ENCODE results near the gene PTGFRN. TPM values are rescaled to one million over a fixed set of nuclear protein-coding genes. Genes with fewer than 3 reads are reported as not detected.

The PTGFRN gene
- total RNA-seq, 1 donor = 40.2 TPM

DNA sequence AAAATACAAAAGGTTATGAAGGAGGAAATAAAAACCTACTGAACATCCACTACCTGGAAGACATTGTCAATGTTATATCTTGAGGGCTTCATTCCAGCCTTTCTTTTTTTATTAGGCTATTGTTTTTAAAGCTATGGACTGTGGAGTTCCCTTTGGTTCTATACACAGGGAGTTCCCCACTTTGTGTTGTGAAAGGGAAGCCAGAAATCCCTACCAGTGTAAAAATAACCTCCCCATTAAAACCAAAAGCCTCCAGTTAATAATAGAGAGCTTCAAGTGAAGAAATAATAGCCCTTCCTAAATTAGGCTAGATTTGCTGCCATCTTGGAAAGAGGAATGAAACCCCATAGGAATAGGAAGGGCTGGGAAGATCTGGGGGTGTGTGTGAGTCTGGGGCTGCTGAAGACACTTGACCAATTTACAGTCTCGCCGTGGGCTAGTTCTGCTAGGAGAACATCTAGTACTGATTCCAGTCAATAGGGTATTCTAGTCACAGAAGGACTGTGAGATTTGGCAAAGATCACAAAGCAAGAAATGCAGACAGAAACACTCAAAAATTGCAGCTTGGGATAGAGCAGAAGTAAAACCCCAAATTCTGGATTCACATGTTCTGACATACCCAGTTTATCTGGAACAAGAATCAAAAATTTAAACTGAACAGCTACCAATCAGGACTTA is 32.4 kb upstream of the PTGFRN start:
- Histone ChIP-seq H3K4me1 (ENCODE audit: insufficient read depth, low read length) (peaks cover 11% of the 10 kb centered on the region), H2AFZ (ENCODE audit: low read length) (peak overlapping the region; percentile 79), H4K20me1 (ENCODE audit: insufficient read depth, low read length) (no peaks in the 10 kb centered on the region), H3K4me3 (ENCODE audit: insufficient read depth, low read length) (peak overlapping the region; percentile 64), H3K4me2 (ENCODE audit: insufficient read depth, low read length) (peak overlapping the region; percentile 89), H3K79me2 (ENCODE audit: insufficient read depth, low read length) (no peaks in the 10 kb centered on the region), H3K27me3 (ENCODE audit: insufficient read depth, low read length) (no peaks in the 10 kb centered on the region), H3K36me3 (ENCODE audit: insufficient read depth, low read length) (no peaks in the 10 kb centered on the region), H3K9me3 (ENCODE audit: low read depth, low read length) (no peaks in the 10 kb centered on the region), H3K27ac (ENCODE audit: low read depth, low read length) (peak overlapping the region; percentile 27)
- no peak for DNase-seq (ENCODE audit: insufficient read length, low spot score, missing footprints)
- TF ChIP-seq, protein P1, sequence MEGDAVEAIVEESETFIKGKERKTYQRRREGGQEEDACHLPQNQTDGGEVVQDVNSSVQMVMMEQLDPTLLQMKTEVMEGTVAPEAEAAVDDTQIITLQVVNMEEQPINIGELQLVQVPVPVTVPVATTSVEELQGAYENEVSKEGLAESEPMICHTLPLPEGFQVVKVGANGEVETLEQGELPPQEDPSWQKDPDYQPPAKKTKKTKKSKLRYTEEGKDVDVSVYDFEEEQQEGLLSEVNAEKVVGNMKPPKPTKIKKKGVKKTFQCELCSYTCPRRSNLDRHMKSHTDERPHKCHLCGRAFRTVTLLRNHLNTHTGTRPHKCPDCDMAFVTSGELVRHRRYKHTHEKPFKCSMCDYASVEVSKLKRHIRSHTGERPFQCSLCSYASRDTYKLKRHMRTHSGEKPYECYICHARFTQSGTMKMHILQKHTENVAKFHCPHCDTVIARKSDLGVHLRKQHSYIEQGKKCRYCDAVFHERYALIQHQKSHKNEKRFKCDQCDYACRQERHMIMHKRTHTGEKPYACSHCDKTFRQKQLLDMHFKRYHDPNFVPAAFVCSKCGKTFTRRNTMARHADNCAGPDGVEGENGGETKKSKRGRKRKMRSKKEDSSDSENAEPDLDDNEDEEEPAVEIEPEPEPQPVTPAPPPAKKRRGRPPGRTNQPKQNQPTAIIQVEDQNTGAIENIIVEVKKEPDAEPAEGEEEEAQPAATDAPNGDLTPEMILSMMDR (IDR thresholded peaks at IDR 0.05; ENCODE audit: extremely low read depth, low read depth, low read length) = no peak

DNA sequence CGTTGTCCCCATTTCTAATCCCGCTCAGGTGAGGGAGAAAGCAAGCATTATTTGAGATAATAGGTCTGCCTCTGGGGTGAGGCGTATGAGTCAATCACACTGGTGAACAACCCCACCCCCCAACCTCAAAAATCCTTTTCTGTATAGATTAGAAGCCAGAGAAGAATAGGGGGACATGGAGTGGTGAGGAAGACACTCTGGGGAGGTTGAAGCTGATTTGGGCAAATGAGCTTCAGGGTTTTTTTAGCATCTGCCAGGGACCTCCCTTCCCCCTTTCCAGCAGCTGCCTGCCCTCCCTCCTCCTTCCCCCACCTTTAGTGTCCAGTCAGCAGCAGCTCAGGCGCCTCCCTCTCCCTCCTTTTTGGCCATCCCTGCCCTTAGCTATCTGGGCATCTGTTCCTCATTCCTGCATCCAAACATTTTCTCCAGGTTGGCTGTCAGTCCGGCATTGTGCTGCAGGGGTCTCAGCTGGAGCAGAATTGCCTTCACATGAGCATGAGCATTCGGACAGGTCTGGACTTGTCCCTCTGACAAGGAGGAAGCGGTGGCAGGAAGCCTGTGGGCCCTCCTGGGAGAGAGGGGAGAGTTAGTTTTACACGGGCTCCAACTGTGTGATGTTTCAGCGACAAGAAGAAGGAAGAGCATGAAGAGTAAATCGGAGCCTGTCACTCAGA is 30.8 kb upstream of the PTGFRN start:
- TF ChIP-seq, protein P1 (IDR thresholded peaks at IDR 0.05; ENCODE audit: extremely low read depth, low read depth, low read length) = no peak
- Histone ChIP-seq H3K9me3 (ENCODE audit: low read depth, low read length) (no peaks in the 10 kb centered on the region), H3K4me2 (ENCODE audit: insufficient read depth, low read length) (peak overlapping the region; percentile 89), H3K27ac (ENCODE audit: low read depth, low read length) (peak overlapping the region; percentile 27), H3K4me3 (ENCODE audit: insufficient read depth, low read length) (peak overlapping the region; percentile 64), H3K36me3 (ENCODE audit: insufficient read depth, low read length) (no peaks in the 10 kb centered on the region), H3K4me1 (ENCODE audit: insufficient read depth, low read length) (peaks cover 11% of the 10 kb centered on the region), H2AFZ (ENCODE audit: low read length) (peak overlapping the region; percentile 79), H4K20me1 (ENCODE audit: insufficient read depth, low read length) (no peaks in the 10 kb centered on the region), H3K27me3 (ENCODE audit: insufficient read depth, low read length) (no peaks in the 10 kb centered on the region), H3K79me2 (ENCODE audit: insufficient read depth, low read length) (no peaks in the 10 kb centered on the region)
- DNase-seq (ENCODE audit: insufficient read length, low spot score, missing footprints) = no peak

DNA sequence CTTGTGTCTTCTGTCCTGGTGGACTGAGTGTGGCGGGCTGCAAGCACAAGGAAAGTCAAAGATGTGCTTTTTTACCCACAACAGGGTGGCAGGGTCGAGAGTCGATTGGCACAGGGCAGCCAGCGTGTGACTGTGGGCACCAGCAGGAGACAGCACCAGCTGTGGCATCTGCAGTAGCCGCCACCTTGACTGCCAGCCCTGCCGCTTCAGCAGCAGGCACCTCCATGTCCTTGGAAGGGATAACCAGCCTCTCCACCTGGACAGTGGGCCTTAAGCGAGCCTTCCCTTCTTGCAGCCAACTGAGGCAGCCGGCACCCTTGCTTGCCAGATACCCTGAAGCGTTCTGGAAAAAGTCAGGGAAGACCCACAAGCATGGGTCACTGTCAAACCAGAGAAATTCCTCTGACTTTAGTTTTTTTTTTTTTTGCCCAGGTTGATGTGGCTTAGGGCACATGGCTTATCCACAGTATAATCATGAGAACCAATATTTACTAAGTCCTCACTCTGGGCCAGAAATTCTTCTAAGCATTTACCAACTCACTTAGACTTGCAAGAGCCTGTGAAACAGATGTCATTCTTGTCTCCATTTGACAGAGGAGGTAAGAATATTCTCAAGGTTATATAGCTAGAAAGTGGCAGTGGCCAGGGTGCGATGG is 30.1 kb upstream of the PTGFRN start:
- Histone ChIP-seq H3K36me3 (ENCODE audit: insufficient read depth, low read length) (no peaks in the 10 kb centered on the region), H3K27me3 (ENCODE audit: insufficient read depth, low read length) (no peaks in the 10 kb centered on the region), H3K4me3 (ENCODE audit: insufficient read depth, low read length) (no peak overlapping the region), H3K4me1 (ENCODE audit: insufficient read depth, low read length) (peaks cover 11% of the 10 kb centered on the region), H2AFZ (ENCODE audit: low read length) (peak overlapping the region; percentile 72), H4K20me1 (ENCODE audit: insufficient read depth, low read length) (no peaks in the 10 kb centered on the region), H3K4me2 (ENCODE audit: insufficient read depth, low read length) (no peak overlapping the region), H3K9me3 (ENCODE audit: low read depth, low read length) (no peaks in the 10 kb centered on the region), H3K79me2 (ENCODE audit: insufficient read depth, low read length) (no peaks in the 10 kb centered on the region), H3K27ac (ENCODE audit: low read depth, low read length) (no peak overlapping the region)
- no peak for DNase-seq (ENCODE audit: insufficient read length, low spot score, missing footprints)
- TF ChIP-seq, protein P1 (IDR thresholded peaks at IDR 0.05; ENCODE audit: extremely low read depth, low read depth, low read length) = no peak

DNA sequence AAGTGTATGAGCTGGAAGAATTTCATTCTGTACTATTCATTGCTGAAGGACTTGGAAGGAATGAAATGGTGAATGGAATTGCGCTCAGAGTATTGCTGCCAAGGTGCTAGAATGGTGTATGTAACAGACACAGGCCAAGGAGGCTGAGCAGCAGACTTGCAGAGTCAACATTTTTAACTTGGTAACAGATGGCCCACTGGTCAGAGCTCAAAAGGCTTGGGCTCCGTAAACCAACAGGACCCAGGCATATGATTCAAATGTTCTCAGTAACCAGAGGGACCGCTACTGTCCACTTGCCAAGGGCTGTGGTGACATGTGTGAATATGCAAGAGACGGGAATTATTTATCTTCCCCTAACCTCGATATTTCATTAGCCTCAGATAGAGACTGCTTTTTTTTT is 28.8 kb upstream of the PTGFRN start:
- H3K36me3 ChIP-seq (ENCODE audit: insufficient read depth, low read length) = no peaks in the 10 kb centered on the region
- H3K79me2 ChIP-seq (ENCODE audit: insufficient read depth, low read length) = no peaks in the 10 kb centered on the region
- H3K4me2 ChIP-seq (ENCODE audit: insufficient read depth, low read length) = no peak overlapping the region
- DNase-seq (ENCODE audit: insufficient read length, low spot score, missing footprints) = no peak
- H3K4me3 ChIP-seq (ENCODE audit: insufficient read depth, low read length) = no peak overlapping the region
- TF ChIP-seq, protein P1 (IDR thresholded peaks at IDR 0.05; ENCODE audit: extremely low read depth, low read depth, low read length) = no peak
- H3K9me3 ChIP-seq (ENCODE audit: low read depth, low read length) = no peaks in the 10 kb centered on the region
- H4K20me1 ChIP-seq (ENCODE audit: insufficient read depth, low read length) = no peaks in the 10 kb centered on the region
- H3K27ac ChIP-seq (ENCODE audit: low read depth, low read length) = no peak overlapping the region
- no peaks in the 10 kb centered on the region for H3K27me3 ChIP-seq (ENCODE audit: insufficient read depth, low read length)
- H2AFZ ChIP-seq (ENCODE audit: low read length) = no peak overlapping the region
- H3K4me1 ChIP-seq (ENCODE audit: insufficient read depth, low read length) = peaks cover 11% of the 10 kb centered on the region

Data from osteoblast (primary cell).